ENCODE measurements around the gene CERCAM.
A peak's percentile ranks its signal among the peaks of the same experiment; 100 is the strongest.

Gene CERCAM, protein sequence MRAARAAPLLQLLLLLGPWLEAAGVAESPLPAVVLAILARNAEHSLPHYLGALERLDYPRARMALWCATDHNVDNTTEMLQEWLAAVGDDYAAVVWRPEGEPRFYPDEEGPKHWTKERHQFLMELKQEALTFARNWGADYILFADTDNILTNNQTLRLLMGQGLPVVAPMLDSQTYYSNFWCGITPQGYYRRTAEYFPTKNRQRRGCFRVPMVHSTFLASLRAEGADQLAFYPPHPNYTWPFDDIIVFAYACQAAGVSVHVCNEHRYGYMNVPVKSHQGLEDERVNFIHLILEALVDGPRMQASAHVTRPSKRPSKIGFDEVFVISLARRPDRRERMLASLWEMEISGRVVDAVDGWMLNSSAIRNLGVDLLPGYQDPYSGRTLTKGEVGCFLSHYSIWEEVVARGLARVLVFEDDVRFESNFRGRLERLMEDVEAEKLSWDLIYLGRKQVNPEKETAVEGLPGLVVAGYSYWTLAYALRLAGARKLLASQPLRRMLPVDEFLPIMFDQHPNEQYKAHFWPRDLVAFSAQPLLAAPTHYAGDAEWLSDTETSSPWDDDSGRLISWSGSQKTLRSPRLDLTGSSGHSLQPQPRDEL

DNA sequence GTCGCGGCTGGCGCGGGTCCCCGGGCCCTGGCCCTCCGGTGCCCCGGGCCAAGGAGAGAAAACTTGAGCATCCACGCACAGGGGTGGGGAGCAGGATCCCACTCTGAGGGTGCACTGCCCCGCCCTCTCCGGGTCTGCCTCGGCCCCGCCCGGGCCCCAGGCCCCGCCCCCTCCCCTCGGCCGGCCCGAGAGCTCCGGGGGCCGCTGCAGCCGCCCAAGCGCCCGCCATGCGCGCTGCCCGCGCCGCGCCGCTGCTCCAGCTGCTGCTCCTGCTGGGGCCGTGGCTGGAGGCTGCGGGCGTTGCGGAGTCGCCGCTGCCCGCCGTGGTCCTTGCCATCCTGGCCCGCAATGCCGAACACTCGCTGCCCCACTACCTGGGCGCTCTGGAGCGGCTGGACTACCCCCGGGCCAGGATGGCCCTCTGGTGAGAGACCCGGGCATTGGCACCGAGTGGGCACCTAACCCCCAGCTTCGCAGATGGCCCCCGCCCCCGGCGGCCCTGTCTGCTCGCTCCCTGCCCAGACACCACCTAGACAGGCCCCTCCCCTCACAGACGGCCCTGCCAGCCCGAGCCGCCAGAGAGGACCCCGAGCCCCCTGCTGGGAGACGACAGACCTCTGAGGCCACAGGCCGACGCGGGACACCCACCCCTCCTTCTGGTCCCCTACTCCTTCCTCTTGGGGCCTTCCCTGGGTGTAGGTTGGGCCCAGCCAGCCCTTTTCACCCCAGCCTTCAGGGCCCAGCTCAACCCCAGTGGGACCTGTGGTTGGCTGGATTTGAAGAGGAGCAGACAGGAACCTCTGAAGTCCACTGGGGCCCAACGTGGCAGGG is at the start of gene CERCAM:
Gene CERCAM, plus strand, starts transcription at position 207 of the 831 bp plus-strand sequence. Its CDS starts 21 bp downstream, at position 228.
- TF ChIP-seq, protein P1, sequence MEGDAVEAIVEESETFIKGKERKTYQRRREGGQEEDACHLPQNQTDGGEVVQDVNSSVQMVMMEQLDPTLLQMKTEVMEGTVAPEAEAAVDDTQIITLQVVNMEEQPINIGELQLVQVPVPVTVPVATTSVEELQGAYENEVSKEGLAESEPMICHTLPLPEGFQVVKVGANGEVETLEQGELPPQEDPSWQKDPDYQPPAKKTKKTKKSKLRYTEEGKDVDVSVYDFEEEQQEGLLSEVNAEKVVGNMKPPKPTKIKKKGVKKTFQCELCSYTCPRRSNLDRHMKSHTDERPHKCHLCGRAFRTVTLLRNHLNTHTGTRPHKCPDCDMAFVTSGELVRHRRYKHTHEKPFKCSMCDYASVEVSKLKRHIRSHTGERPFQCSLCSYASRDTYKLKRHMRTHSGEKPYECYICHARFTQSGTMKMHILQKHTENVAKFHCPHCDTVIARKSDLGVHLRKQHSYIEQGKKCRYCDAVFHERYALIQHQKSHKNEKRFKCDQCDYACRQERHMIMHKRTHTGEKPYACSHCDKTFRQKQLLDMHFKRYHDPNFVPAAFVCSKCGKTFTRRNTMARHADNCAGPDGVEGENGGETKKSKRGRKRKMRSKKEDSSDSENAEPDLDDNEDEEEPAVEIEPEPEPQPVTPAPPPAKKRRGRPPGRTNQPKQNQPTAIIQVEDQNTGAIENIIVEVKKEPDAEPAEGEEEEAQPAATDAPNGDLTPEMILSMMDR (IDR thresholded peaks at IDR 0.05; ENCODE audit: borderline replicate concordance, control extremely low read depth, extremely low read depth, insufficient read depth, missing control alignments), result no peak
- peak; percentile 92 for DNase-seq (ENCODE audit: low spot score)
- in situ Hi-C loops (cut with MboI; ENCODE audit: low sequenced_read_pairs, unreplicated experiment), result no loop called here

DNA sequence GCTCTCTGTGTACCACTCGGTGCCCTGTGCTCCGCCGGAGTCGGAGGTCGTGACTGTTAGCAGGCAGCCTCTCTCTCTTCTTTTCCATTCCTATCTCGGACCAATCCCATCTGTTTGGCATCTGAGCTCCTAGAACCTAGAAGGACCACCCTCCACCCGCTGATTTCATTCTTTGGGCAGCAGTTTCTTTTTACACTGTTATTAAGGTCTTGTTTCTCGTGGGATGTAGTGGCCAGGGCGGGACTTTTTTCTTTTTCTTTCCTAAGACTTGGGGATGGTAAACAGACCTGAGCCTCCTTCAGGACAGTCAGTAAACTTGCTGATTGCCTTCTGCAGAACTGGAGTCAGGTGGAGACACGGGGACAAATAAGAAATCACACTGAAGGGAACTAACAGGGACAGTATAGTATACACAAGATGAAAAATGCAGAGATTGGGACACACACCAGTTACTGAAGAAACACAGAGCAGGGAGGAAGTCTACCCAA is 49.0 kb upstream of the CERCAM start:
- in situ Hi-C loops (cut with MboI; ENCODE audit: low sequenced_read_pairs, unreplicated experiment), result no loop called here
- DNase-seq (ENCODE audit: low spot score), result no peak
- TF ChIP-seq, protein P1 (IDR thresholded peaks at IDR 0.05; ENCODE audit: borderline replicate concordance, control extremely low read depth, extremely low read depth, insufficient read depth, missing control alignments), result no peak

DNA sequence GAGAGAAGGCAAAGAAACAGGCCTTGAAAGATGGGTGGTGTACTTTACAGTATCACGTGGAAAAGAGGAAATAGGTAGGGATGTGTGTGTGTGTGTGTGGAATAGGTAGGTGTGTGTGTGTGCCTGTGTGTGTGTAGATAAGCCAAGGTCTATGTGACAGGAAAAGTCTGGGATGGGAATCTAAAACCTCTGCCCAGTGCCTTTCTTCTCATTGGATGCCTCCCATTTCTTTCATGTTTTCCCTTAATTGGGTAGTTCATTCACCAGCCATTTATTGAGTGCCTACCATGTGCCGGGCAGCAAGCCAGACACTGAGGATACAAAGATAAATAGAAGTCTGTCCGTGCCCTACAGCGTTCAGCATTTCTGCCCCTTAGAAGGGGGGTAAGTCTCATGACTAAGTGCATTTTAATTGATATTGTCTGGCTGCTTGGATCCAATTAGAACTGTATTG is 48.4 kb upstream of the CERCAM start:
- DNase-seq (ENCODE audit: low spot score), result no peak
- TF ChIP-seq, protein P1 (IDR thresholded peaks at IDR 0.05; ENCODE audit: borderline replicate concordance, control extremely low read depth, extremely low read depth, insufficient read depth, missing control alignments), result no peak
- in situ Hi-C loops (cut with MboI; ENCODE audit: low sequenced_read_pairs, unreplicated experiment), result no loop called here

DNA sequence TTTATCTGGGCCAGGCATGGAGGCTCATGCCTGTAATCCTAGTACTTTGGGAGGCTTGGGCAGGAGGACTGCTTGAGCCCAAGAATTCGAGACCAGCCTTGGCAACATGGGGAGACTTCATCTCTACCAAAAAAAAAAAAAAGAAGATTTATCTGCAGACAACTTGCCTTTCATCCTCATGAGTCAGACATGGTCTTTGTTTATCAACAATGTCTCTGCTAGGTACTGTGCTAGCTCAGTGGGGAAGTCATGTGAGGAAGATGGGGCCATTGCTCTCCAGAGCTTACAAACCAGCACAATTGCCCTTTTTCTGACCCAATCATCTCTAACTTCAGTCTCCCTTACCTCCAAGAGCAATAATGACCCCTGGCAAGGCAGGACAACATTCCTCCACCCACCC is 47.9 kb upstream of the CERCAM start:
- in situ Hi-C loops (cut with MboI; ENCODE audit: low sequenced_read_pairs, unreplicated experiment), result no loop called here
- DNase-seq (ENCODE audit: low spot score), result no peak
- TF ChIP-seq, protein P1 (IDR thresholded peaks at IDR 0.05; ENCODE audit: borderline replicate concordance, control extremely low read depth, extremely low read depth, insufficient read depth, missing control alignments), result no peak

DNA sequence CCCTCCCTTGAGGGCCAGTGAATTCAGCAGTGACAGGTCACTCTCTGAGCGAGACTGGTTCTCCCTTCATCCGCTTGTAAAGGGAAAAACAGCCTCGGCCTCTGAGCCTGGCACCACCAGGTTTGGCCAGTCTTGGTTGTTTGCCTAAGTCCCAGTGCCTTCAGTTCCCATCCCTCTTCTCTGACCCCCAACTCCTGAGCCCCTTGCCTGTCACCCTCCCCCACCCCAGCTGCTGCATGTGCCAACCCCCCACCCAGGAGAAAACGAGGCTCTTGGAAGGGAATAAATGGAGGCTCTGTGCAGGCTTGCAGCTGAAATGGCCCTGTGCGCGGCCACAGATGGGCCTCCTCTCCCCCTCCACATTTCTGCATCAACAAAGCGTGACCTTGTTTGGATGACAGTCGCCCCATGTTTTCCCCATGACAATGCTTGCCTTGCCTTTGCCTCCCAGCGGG is 46.4 kb upstream of the CERCAM start:
- DNase-seq (ENCODE audit: low spot score), result no peak
- in situ Hi-C loops (cut with MboI; ENCODE audit: low sequenced_read_pairs, unreplicated experiment), result no loop called here
- TF ChIP-seq, protein P1 (IDR thresholded peaks at IDR 0.05; ENCODE audit: borderline replicate concordance, control extremely low read depth, extremely low read depth, insufficient read depth, missing control alignments), result no peak

DNA sequence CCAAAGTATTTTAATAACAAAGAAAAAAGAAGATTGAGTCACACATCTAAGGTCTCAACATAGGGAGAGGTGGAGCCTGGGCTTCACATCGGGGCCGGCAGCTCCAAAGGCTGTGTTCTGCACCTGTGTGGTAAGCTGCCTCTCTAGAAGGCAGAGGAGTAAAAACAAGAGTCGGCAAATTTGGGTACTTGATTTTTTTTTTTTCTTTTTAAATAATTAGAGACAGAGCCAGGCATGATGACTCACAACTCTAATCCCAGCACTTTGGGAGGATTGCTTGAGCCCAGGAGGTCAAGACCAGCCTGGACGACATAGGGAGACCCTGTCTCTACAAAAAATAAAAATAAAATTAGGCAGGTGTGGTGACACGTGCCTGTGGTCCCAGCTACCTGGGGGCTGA is 44.8 kb upstream of the CERCAM start:
- in situ Hi-C loops (cut with MboI; ENCODE audit: low sequenced_read_pairs, unreplicated experiment), result no loop called here
- no peak for DNase-seq (ENCODE audit: low spot score)
- TF ChIP-seq, protein P1 (IDR thresholded peaks at IDR 0.05; ENCODE audit: borderline replicate concordance, control extremely low read depth, extremely low read depth, insufficient read depth, missing control alignments), result no peak
